Ishikawa (cell line): ENCODE data around the gene KRTAP10-5.

Source experiments
- CEBPB ChIP-seq: IDR thresholded peaks from 2 replicates; pipeline ENCODE4 v1.6.1; 2012
- CREB1 ChIP-seq: IDR thresholded peaks from 2 replicates; pipeline ENCODE4 v1.6.1; 2012; ENCODE audit warnings: low read depth
- EGR1 ChIP-seq: IDR thresholded peaks from 2 replicates; pipeline ENCODE4 v1.6.1; 2012
- EP300 ChIP-seq: IDR thresholded peaks from 2 replicates; pipeline ENCODE4 v1.6.1; 2012; ENCODE audit warnings: borderline replicate concordance
- MAX ChIP-seq: IDR thresholded peaks from 2 replicates; pipeline ENCODE4 v1.6.1; 2012
- RAD21 ChIP-seq: IDR thresholded peaks from 2 replicates; pipeline ENCODE4 v1.6.1; 2012; ENCODE audit warnings: low read depth
- TAF1 ChIP-seq: IDR thresholded peaks from 2 replicates; pipeline ENCODE4 v1.6.1; 2012; ENCODE audit warnings: low read depth, mild to moderate bottlenecking
- TCF12 ChIP-seq: IDR thresholded peaks from 2 replicates; pipeline ENCODE4 v1.6.1; 2012; ENCODE audit warnings: low read depth
- TEAD4 ChIP-seq: IDR thresholded peaks from 2 replicates; pipeline ENCODE4 v1.6.1; 2012
- YY1 ChIP-seq: IDR thresholded peaks from 2 replicates; pipeline ENCODE4 v1.6.1; 2012; ENCODE audit warnings: low read depth
- ZBTB7A ChIP-seq: IDR thresholded peaks from 2 replicates; pipeline ENCODE4 v1.6.1; 2012; ENCODE audit warnings: low read depth
- TF ChIP-seq, protein P1 (sequence below): IDR thresholded peaks from 2 replicates; pipeline ENCODE4 v1.6.1; 2012; ENCODE audit warnings: low read depth, mild to moderate bottlenecking

DNA sequence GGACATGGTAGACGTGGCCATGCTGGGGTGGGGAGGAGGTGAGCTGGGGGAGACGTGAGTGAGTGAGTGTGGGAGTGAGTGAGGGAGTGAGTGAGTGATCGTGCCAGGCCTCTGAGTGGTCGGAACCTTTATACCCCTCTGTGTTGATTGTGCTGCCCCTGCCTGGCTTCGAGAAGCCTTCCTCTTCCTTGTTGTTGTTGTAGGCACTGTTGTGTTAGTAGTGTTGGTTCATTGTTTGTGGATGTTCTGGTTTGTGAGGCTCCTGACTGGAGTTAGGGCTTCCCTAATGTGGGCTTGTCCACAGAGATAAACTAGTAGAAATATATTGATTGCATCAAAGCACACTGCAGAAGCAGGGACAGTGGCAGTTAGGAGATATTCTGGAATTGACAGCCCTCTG, 21.7 kb downstream of the KRTAP10-5 start, which contains the start of gene KRTAP10-3:
- TF ChIP-seq TCF12 (no peak), RAD21 (no peak), ZBTB7A (no peak), TAF1 (no peak), EP300 (no peak), CEBPB (no peak), YY1 (no peak), TEAD4 (no peak), EGR1 (no peak), MAX (no peak), CREB1 (no peak)
- TF ChIP-seq, protein P1, sequence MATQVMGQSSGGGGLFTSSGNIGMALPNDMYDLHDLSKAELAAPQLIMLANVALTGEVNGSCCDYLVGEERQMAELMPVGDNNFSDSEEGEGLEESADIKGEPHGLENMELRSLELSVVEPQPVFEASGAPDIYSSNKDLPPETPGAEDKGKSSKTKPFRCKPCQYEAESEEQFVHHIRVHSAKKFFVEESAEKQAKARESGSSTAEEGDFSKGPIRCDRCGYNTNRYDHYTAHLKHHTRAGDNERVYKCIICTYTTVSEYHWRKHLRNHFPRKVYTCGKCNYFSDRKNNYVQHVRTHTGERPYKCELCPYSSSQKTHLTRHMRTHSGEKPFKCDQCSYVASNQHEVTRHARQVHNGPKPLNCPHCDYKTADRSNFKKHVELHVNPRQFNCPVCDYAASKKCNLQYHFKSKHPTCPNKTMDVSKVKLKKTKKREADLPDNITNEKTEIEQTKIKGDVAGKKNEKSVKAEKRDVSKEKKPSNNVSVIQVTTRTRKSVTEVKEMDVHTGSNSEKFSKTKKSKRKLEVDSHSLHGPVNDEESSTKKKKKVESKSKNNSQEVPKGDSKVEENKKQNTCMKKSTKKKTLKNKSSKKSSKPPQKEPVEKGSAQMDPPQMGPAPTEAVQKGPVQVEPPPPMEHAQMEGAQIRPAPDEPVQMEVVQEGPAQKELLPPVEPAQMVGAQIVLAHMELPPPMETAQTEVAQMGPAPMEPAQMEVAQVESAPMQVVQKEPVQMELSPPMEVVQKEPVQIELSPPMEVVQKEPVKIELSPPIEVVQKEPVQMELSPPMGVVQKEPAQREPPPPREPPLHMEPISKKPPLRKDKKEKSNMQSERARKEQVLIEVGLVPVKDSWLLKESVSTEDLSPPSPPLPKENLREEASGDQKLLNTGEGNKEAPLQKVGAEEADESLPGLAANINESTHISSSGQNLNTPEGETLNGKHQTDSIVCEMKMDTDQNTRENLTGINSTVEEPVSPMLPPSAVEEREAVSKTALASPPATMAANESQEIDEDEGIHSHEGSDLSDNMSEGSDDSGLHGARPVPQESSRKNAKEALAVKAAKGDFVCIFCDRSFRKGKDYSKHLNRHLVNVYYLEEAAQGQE: no peak
